Calu3 (cell line): Measurements from ENCODE around the gene OXLD1. TPM values are rescaled to one million over a fixed set of nuclear protein-coding genes. Genes with fewer than 3 reads are reported as not detected.

Source experiments
- BruUV-seq: library from RNA; stranded (reverse); fragments of 400-500 nt; replicated peaks from 2 replicates; lab custom pipeline; 2021; lab: Mats Ljungman, UMichigan
- CTCF ChIA-PET: fragments of 300-600 bp; sonication (Branson Sonifier 250); formaldehyde crosslinking; loops from one replicate; lab custom pipeline; 2022; ENCODE audit warnings: antibody characterized with exemption; lab: Charles Lee
- DNase-seq: peaks from one replicate; pipeline ENCODE4 v3.0.0; 2022
- H3K27ac Mint-ChIP-seq: one replicate; pipeline ENCODE4 v1.8.0; 2022; ENCODE audit warnings: mixed read lengths; ENCODE audit not compliant: unreplicated experiment
- H3K27me3 Mint-ChIP-seq: one replicate; pipeline ENCODE4 v1.8.0; 2022; ENCODE audit warnings: mixed read lengths; ENCODE audit not compliant: unreplicated experiment
- H3K36me3 Mint-ChIP-seq: one replicate; pipeline ENCODE4 v1.8.0; 2022; ENCODE audit warnings: mild to moderate bottlenecking, moderate library complexity, mixed read lengths; ENCODE audit not compliant: insufficient read depth, unreplicated experiment
- H3K4me1 Mint-ChIP-seq: one replicate; pipeline ENCODE4 v1.8.0; 2022; ENCODE audit warnings: mild to moderate bottlenecking, low read depth, mixed read lengths; ENCODE audit not compliant: unreplicated experiment
- H3K4me3 Mint-ChIP-seq: one replicate; pipeline ENCODE4 v1.8.0; 2022; ENCODE audit warnings: mild to moderate bottlenecking, low read depth, moderate library complexity, mixed read lengths; ENCODE audit not compliant: unreplicated experiment
- H3K9me3 Mint-ChIP-seq: one replicate; pipeline ENCODE4 v1.8.0; 2022; ENCODE audit warnings: low read depth, mixed read lengths; ENCODE audit not compliant: unreplicated experiment
- CTCF ChIP-seq: fragments of 200-600 bp; IDR thresholded peaks from one replicate; pipeline ENCODE4 v1.8.0; 2022; ENCODE audit warnings: antibody characterized with exemption; ENCODE audit not compliant: unreplicated experiment
- intact Hi-C: fragments of 100-400 bp; cut with micrococcal nuclease; formaldehyde crosslinking; loops from one replicate; pipeline ENCODE4 v1.10.0; 2022; ENCODE audit not compliant: unreplicated experiment
- total RNA-seq: library from RNA; stranded (reverse); gene quantifications from 2 replicates; pipeline ENCODE4 v1.2.3, GENCODE V29; 2022

Gene OXLD1
- total RNA-seq, 1 experiment from 2014 or later = 36.5 TPM

GRCh38 chr17:81656835-81657234, 9.6 kb downstream of the OXLD1 start:
- no peak for DNase-seq
- CTCF ChIA-PET = no interaction called here
- Mint-ChIP-seq H3K4me3 (no peak overlapping the region), H3K9me3 (no peaks in the 10 kb centered on the region), H3K27ac (no peak overlapping the region), H3K27me3 (no peaks in the 10 kb centered on the region), H3K4me1 (peaks cover 22% of the 10 kb centered on the region), H3K36me3 (peaks cover 13% of the 10 kb centered on the region)
- TF ChIP-seq CTCF = no peak
- intact Hi-C loops = no loop called here
- BruUV-seq = no TSS peak

- peaks cover 16% of the 10 kb centered on the region for H3K36me3 Mint-ChIP-seq
- H3K27ac Mint-ChIP-seq = no peak within 1 kb of the TSS
- peaks cover 28% of the 10 kb centered on the region for H3K4me1 Mint-ChIP-seq
- no peak for TF ChIP-seq CTCF
- H3K4me3 Mint-ChIP-seq = no peak within 1 kb of the TSS
- no peaks in the 10 kb centered on the region for H3K27me3 Mint-ChIP-seq
- DNase-seq = no peak
- BruUV-seq = no TSS peak
- intact Hi-C loops = no loop called here
- CTCF ChIA-PET = no interaction called here
- no peaks in the 10 kb centered on the region for H3K9me3 Mint-ChIP-seq
These were observed 10.2 kb downstream of the OXLD1 start, which contains the start of gene PDE6G for GRCh38 chr17:81656118-81656743. Gene PDE6G, minus strand, starts transcription at chr17:81656542. Its CDS starts 3,237 bp downstream, at chr17:81653305.

DNA sequence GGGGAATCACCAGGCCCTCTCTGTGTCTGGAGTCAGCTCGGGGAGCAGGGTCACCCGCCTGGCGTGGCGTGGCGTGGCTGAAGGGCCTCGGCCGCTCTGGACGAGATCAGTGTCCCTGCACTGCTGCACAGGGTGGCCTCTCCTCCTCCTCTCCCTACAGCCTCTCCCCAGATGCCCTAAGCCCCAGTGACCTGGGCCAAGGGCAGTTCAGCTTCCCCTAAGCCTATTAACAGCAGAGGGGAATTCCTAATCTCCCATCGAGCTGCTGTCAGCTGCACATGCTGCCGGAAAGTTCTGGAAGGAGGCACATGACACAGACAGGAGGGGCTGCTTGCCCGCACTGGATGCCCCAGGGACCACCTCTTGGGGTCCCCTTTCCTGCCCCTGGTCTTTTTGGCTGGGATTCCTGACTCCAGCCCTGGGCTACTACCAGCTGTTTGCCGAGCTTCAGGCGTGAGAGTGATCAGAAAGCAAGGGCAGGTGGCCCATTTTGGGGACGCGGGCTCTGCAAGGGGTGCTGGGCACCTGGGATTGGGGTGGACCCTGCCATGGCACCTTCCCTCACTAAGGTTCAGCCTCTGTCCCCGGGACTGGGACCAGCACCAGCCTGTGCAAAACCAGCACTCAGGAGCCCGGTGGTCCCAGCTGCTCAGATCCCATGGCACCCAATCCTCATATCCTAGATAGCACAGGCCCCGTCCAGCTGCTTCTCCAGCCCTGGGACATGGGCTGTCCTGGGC, 10.9 kb downstream of the OXLD1 start:
- intact Hi-C loops = no loop called here
- Mint-ChIP-seq H3K9me3 (no peaks in the 10 kb centered on the region), H3K27ac (no peak overlapping the region), H3K27me3 (no peaks in the 10 kb centered on the region), H3K36me3 (peaks cover 16% of the 10 kb centered on the region), H3K4me3 (no peak overlapping the region), H3K4me1 (peaks cover 25% of the 10 kb centered on the region)
- BruUV-seq = no TSS peak
- TF ChIP-seq CTCF = no peak
- CTCF ChIA-PET = no interaction called here
- no peak for DNase-seq

DNA sequence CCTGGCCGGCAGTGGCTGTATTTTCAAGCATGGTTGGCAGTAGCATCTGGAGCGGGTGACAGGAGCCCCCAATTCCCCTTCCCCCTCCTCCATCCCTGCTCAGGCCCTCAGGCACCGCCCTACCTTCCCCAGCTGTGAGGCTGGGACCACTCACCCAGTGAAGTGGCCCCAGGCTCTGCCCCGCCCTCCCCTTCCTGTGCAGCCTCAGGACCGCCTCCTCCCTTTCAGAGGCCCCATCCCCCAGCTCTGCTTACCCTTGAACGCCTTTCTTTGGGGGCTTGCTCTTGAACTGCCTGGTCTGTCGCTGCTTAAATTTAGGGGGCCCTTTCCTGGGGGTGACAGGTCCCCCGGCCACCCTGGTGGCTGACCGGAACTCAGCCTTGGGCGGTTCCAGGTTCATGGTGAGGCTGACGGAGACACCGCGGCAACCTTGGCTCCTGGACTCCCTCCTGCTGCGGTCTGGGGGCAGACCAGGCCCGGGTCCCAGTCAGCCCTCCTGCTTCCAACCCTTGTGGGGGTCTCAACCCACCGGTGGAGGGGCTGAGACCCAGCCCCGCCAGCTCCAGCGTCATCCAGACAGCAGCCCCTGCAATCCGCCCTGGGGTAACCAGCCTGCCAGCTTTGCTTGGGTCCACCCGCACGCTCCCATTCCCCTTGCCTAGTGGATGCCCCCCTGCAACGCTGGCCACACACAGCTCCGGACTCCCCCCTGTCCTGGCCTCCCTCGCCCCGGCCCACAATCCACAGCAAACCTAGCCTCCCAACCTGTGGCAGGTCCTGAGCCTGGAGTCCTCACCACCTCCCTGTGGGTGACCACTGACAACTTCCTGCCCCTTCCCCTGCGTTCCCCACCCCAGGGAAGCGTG, 13.3 kb downstream of the OXLD1 start:
- CTCF ChIA-PET = interaction anchor here (0.6 kb wide), 2 partner anchors 52 to 76 kb away, joined by 4 read pairs; no protein-coding TSS in a partner anchor
- H3K27ac Mint-ChIP-seq = no peak overlapping the region
- no peak overlapping the region for H3K4me3 Mint-ChIP-seq
- H3K27me3 Mint-ChIP-seq = no peaks in the 10 kb centered on the region
- BruUV-seq = no TSS peak
- no peak for TF ChIP-seq CTCF
- peaks cover 9% of the 10 kb centered on the region for H3K4me1 Mint-ChIP-seq
- no peaks in the 10 kb centered on the region for H3K9me3 Mint-ChIP-seq
- intact Hi-C loops = no loop called here
- peaks cover 5% of the 10 kb centered on the region for H3K36me3 Mint-ChIP-seq
- DNase-seq = no peak
